Stimulated activated CD4-positive, alpha-beta T cell treated with anti-CD3 and anti-CD28 coated beads, TNF-alpha, amount 100 ng/mL, for 1 hour (primary cell): ENCODE data around the gene TSC1.

Source experiments
- DNase-seq, 3 donors: peaks; one replicate each; pipeline ENCODE4 v3.0.0-alpha.2; 2020; ENCODE audit warnings: low read depth in 3 of 3, low spot score in 1 of 3

TSC1 gene

GRCh38 chr9:132894862-132895835 lies 49.3 kb downstream of the TSC1 start:
- no peak for DNase-seq

GRCh38 chr9:132894346-132894745 lies 50.1 kb downstream of the TSC1 start:
- no peak for DNase-seq

- DNase-seq = no peak
Measured at GRCh38 chr9:132892400-132892799, 52.0 kb downstream of the TSC1 start.

GRCh38 chr9:132888151-132888550 lies 56.3 kb downstream of the TSC1 start:
- no peak for DNase-seq

- no peak for DNase-seq
Measured at GRCh38 chr9:132887181-132888120, 57.0 kb downstream of the TSC1 start.

- no peak for DNase-seq
Measured at GRCh38 chr9:132886334-132886725, 58.1 kb downstream of the TSC1 start.

GRCh38 chr9:132885720-132886333 lies 58.6 kb downstream of the TSC1 start:
- DNase-seq = no peak

- DNase-seq = no peak
Measured at GRCh38 chr9:132883349-132884294, 60.8 kb downstream of the TSC1 start.

- DNase-seq = no peak
Measured at GRCh38 chr9:132882616-132883015, 61.8 kb downstream of the TSC1 start.

GRCh38 chr9:132881826-132882225 lies 62.6 kb downstream of the TSC1 start:
- no peak for DNase-seq

- no peak for DNase-seq
Measured at GRCh38 chr9:132880324-132880661, 64.1 kb downstream of the TSC1 start.

GRCh38 chr9:132879457-132880323 lies 64.7 kb downstream of the TSC1 start:
- no peak for DNase-seq

- DNase-seq = peak in 1 of 3 donors; percentile 7
Measured at GRCh38 chr9:132878695-132879456, 65.5 kb downstream of the TSC1 start, which contains the start of gene SPACA9. Gene SPACA9 (plus strand): TSS chr9:132878898. CDS start chr9:132883948, 5,050 bp downstream.

- peak; percentile 26 to 71 (median 51) for DNase-seq
Measured at GRCh38 chr9:132877824-132878694, 66.4 kb downstream of the TSC1 start, which contains the start of gene AK8. Gene AK8 (minus strand): TSS chr9:132878284. CDS start chr9:132878255, 29 bp downstream.

GRCh38 chr9:132877458-132877823 lies 67.0 kb downstream of the TSC1 start:
- DNase-seq = no peak

- DNase-seq = no peak
Measured at GRCh38 chr9:132876849-132877248, 67.6 kb downstream of the TSC1 start.

GRCh38 chr9:132875159-132875558 lies 69.3 kb downstream of the TSC1 start:
- DNase-seq = no peak
